Stimulated activated naive CD8-positive, alpha-beta T cell treated with anti-CD3 and anti-CD28 coated beads, Interleukin-15, Interleukin-2, amounts not matched to agents 100 U/mL and 50 U/mL, for 24 hours (primary cell): Measurements from ENCODE around the gene ST8SIA6.
"Not testable (repeated sequence)": the region's sequence is repeated elsewhere in the genome, so short reads cannot be mapped to it uniquely, and the experiment has no call there.

ENCODE experiments used
- ATAC-seq: fragments of 150-1000 bp; cut with Tn5 transposase; one replicate; pipeline ENCODE4 v1.10.0; 2021
- DNase-seq: peaks from one replicate; pipeline ENCODE4 v3.0.0; 2021

ST8SIA6 gene

GRCh38 chr10:17457083-17457482, 2.7 kb upstream of the ST8SIA6 start:
- DNase-seq (no peak), ATAC-seq (no peak)

DNA sequence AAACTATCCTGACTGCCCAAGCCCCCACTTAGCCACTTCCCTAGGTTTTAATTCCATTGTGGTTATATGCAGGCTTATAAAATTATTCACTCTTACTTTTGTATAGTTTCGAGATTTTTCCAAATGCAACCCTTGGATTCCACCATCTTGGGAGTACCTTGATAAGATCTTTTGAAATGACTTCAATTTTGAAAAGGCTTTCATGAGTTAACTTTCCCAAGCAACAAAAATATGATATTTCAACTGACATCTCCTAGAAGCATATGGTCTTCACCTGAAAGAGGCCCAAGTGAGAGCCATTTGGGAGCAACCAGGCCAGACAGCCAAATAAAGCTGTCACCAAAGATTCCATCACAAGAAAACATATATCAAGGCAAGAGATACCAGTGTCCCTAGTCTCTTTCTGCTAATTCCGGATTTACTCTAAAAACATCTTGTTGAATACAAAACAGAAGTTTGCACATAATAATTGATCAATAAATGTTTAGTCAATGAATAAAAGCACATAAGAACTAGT, 1.7 kb upstream of the ST8SIA6 start:
- DNase-seq (no peak), ATAC-seq (no peak)

DNA sequence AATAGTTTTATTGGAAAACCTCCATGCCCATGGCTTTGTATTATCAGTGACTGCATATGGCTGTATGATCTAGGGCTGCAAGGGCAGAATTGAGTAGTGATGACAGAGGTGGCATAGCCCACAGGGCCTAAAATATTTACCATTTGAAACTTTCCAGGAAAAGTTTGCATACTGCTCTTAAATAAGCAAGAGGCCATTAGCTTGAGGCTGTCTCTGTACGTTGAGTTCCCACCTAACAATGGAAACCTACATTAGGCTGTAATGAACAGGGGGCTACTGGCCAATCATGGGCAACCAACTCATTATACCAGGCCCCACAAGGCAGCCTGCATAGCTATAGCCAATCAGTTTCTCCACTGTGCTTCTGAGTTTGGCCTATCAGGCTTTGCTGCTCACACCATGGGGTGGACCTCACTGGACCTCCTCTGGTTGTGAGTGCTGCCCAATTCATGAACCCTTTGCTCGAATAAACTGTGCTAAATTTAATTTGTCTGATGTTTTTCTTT, 673 bp upstream of the ST8SIA6 start:
- DNase-seq (no peak), ATAC-seq (no peak)

- peak; percentile 45 for DNase-seq
- ATAC-seq, result peak; percentile 75
Observed at GRCh38 chr10:17453373-17454091, 863 bp downstream of the ST8SIA6 start.

DNA sequence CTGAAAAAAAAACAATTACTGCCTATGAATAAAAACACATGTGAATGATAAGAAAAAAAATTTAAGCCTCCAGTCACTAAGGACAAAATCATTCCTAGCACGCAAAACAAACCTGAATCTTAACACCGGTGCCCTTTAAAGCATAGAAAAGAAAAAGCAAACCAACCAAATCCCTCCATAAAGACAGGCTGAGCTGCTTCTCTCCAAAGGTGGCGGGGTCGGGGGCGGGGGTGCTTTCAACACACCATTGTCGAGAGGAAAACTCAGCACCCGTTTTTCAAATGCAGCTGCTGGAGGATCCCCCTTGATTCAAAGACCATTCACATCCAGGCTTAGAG, 1.4 kb downstream of the ST8SIA6 start:
- no peak for DNase-seq
- no peak for ATAC-seq

- DNase-seq, result no peak
- ATAC-seq, result no peak
Observed at GRCh38 chr10:17452060-17452841, 2.1 kb downstream of the ST8SIA6 start.

GRCh38 chr10:17450024-17450423, 4.4 kb downstream of the ST8SIA6 start:
- ATAC-seq (no peak), DNase-seq (no peak)

- no peak for DNase-seq
- ATAC-seq, result no peak
Observed at GRCh38 chr10:17445400-17445998, 8.9 kb downstream of the ST8SIA6 start.

DNA sequence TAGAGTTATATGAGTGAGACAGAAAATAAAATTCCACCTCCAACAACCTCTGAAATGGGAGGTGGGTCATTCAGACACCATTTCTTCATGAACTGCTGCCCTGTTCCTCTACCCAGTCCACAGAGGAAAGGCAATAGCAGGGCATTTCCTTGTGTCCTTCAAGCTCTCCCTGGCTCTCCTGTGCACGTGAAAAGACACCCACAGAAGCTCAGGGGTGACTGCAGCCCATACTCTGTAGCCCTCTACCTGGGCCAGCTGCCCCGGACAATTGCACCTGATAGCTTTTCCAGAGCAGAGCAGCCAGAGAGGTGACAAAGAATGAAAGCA, 10.0 kb downstream of the ST8SIA6 start:
- ATAC-seq (no peak), DNase-seq (no peak)

DNA sequence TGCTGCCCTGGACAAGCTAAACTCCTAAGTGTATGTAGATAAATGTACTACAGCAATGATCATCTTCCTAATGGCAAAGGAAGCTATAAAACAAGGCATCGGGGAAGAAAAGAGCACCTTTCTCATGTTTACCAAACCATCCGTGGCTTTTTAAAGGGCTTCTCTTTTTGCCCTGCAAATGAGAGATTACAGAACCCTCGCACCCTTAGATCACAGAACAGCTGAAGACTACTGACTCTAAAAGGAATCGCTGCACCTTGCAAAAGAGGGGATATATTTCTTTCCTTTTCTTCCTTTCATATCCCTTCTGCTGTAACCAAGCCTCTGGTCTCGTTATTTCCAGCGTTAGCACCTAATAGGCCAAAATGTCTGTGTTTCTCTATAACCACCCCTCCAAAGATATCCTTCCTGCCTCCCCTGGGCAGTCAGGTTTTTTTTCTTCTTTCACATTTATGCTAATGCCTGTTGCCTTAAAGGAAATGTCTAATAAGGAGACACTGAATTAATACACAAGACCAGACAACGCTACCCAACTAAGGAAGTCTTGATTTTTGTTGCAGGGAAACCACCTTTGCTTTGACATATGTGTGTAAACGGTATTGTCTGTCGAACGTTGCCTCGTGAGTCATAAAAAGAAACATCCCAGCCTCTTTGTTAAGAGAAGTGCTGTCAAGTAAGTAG, 10.5 kb downstream of the ST8SIA6 start:
- ATAC-seq (peak; percentile 90), DNase-seq (no peak)

- DNase-seq, result no peak
- no peak for ATAC-seq
Observed at GRCh38 chr10:17438583-17438982, 15.8 kb downstream of the ST8SIA6 start.

DNA sequence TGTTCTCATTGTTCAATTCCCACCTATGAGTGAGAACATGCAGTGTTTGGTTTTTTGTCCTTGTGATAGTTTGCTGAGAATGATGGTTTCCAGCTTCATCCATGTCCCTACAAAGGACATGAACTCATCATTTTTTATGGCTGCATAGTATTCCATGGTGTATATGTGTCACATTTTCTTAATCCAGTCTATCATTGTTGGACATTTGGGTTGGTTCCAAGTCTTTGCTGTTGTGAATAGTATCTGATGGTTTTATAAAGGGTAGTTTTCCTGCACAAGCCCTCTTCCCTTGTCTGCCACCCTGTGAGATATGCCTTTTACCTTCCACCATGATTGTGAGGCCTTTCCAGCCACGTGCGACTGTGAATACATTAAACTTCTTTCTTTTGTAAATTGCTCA, 17.8 kb downstream of the ST8SIA6 start:
- ATAC-seq, DNase-seq: not testable (repeated sequence)

DNA sequence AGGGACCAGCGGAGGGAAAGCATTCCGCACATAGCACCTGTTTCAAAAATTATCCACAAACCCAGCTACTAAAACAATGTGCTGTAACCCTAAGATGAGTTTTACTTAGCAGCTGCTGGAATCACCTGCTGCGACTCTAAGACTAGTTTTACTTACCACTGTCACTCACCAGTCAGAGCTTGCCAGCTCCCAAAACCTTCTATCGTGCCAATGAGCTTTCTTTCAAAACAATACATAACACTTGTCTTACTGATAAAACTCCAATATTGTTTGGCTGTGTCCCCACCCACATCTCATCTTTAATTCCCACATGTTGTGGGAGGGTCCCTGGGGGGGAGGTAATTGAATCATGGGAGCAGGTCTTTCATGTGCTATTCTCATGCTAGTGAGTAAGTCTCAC, 18.4 kb downstream of the ST8SIA6 start:
- DNase-seq (no peak), ATAC-seq (no peak)

DNA sequence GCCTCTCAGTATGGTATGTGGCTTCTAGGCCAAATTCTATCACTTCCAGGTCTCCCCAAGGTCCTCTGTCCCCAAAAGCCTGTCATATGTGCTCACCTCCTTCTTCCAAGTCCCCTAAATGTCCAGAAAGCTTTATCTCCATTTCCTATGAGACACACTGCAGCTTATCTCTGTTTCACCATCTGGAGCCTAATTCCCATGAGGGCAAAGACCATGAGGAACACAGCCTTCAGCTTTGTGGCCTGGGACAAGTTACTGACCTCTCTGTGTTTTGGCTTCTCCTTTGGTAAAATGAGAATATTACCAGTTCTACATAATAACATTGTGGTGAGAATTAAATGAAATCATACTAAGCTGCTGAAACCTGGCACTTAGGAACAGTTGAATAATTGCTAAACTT, 19.2 kb downstream of the ST8SIA6 start:
- ATAC-seq (no peak), DNase-seq (no peak)

DNA sequence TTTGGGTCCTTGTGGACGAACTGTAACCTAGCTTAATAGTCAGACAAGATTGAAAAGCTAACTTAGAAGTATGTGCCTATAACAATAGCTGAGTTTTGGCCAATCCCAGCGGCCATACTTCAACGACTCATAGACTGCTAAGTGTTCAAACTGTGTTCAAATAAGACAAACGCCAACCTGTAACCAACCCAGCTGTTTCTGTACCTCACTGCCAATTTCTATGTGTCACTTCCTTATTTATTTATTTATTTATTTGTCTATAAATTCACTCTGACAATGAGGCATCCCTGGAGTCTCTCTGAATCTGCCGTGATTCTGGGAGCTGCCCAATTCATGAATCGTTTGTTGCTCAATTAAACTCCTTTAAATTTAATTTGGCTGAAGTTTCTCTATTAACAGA, 21.7 kb downstream of the ST8SIA6 start:
- ATAC-seq (no peak), DNase-seq (no peak)

- ATAC-seq (no peak), DNase-seq (no peak)
Observed at GRCh38 chr10:17431871-17432311, 22.5 kb downstream of the ST8SIA6 start.

- no peak for ATAC-seq
- DNase-seq, result peak; percentile 73
Observed at GRCh38 chr10:17430647-17431355, 23.6 kb downstream of the ST8SIA6 start.

GRCh38 chr10:17429490-17429889, 24.9 kb downstream of the ST8SIA6 start:
- ATAC-seq (no peak), DNase-seq (no peak)

DNA sequence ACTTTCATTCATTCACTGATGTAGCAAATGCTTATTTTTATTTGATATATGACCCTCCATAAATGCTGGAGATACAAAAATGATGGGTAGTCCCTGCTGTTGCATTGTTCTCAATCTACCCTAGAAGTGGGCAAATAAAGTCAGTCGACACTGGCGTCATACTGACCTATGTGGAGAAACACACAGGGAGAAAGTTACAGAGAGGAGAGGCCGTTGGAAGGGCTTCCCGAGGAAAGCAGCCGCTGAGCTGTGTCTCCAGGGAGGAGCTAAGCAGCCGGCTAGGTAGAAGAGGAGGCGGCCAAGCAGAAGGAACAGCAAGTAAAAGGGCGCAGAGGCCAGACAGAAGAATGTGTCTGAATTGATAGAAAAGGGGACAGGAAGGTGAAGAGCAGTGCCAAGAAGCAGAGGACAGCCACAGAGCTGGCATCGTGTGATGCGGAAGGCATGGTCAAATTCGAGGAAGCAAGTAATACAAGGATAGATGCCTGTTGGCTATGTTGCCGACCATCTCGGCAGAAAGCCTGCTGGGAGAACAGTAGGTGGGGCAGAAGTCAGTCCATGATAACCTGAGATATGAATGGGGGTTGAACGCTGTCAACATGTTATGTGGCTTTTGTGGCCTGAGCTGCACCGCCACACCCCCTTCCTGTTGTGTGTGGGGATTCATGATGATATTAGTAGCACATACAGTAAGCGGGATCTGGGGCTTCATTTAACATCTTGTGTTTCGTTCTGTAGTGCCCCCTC, 25.9 kb downstream of the ST8SIA6 start:
- DNase-seq (peak; percentile 54), ATAC-seq (peak; percentile 78)

DNA sequence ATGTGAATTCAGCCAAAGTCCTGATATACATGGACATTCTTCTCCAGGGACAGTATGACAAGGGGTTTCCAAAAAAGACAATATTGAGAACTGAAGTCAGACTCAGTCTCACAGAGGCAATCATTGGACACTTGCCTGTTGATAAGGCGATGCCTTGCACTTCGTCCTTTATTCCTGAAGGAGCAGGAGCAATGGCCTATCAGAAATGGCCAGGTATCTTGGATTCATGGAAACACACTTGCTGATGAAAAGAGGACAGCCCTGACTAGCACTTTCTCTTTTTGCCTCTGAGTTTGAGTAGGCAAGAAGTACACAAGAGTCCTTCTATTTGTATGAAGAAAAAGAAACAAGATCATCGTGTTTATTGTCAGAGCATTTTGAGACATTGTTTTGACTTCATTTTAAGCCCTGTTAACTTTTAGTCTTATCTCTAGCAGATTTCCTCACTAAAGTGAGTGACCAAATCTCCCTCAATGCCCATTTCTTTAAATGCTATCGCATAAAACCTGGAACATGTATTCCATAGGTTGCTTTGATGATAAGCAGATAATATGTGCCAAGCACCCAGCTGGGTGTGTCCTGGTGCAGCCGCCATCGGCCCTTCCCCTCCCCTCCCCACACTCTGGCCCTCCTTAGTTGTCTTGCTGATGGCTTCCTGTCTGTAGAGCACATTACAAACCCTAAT, 26.6 kb downstream of the ST8SIA6 start:
- DNase-seq (no peak), ATAC-seq (no peak)

- DNase-seq (no peak), ATAC-seq (no peak)
Observed at GRCh38 chr10:17427201-17427600, 27.2 kb downstream of the ST8SIA6 start.
